ENCODE data around the gene C17orf75. TPM values are rescaled to one million over a fixed set of nuclear protein-coding genes. Genes with fewer than 3 reads are reported as not detected.

C17orf75 gene
- total and polyA plus RNA-seq, 2 of the 8 experiments (the other 6 are each of a cell fraction or from before 2014, with no cell fraction given), result 15.8 to 42.6 TPM

- no peak overlapping the region for H3K4me3 ChIP-seq (ENCODE audit: extremely low read depth in 1 of 4, insufficient read depth in 2 of 4, low read depth in 3 of 4, low read length in 4 of 4)
- no peak overlapping the region for H4K5ac ChIP-seq (ENCODE audit: insufficient read length, low read depth, low read length)
- no peak overlapping the region for H3K4ac ChIP-seq (replicated peaks; ENCODE audit: insufficient read length, low read depth, low read length)
- no peaks in the 10 kb centered on the region for H3K23me2 ChIP-seq (ENCODE audit: low read depth, low read length)
- H3K79me2 ChIP-seq (ENCODE audit: control insufficient read depth in 1 of 2, insufficient read depth in 2 of 2, low read length in 2 of 2), result no peaks in the 10 kb centered on the region
- no peak overlapping the region for H2BK5ac ChIP-seq (ENCODE audit: low read depth, low read length)
- ChIA-PET CTCF (ENCODE audit: partially characterized antibody) (interaction anchor here (1.0 to 1.3 kb wide), 2 partner anchors 10 to 12 kb away, joined by 4 to 5 read pairs; no protein-coding TSS in a partner anchor), POLR2A (ENCODE audit: partially characterized antibody) (interaction anchor here (1.6 to 2.7 kb wide), 3 partner anchors 9 to 20 kb away, joined by 7 to 8 read pairs (median 7); no protein-coding TSS in a partner anchor)
- H2AK5ac ChIP-seq (ENCODE audit: low read depth, low read length), result no peak overlapping the region
- no peak overlapping the region for H3K9ac ChIP-seq (replicated peaks in 1 of 4; ENCODE audit: extremely low read depth in 1 of 4, low read depth in 3 of 4, low read length in 3 of 4)
- no peaks in the 10 kb centered on the region for H3K27me3 ChIP-seq (replicated peaks in 1 of 4; ENCODE audit: control insufficient read depth in 3 of 4, extremely low read depth in 1 of 4, insufficient read depth in 3 of 4, low read length in 3 of 4)
- H3K79me1 ChIP-seq (ENCODE audit: low read depth, low read length), result no peaks in the 10 kb centered on the region
- H3K18ac ChIP-seq (ENCODE audit: extremely low read depth, low read length), result no peak overlapping the region
- no peak overlapping the region for H2BK20ac ChIP-seq (ENCODE audit: low read length)
- no peaks in the 10 kb centered on the region for H4K20me1 ChIP-seq (replicated peaks in 1 of 2; ENCODE audit: control insufficient read depth in 1 of 2, insufficient read depth in 2 of 2, low read length in 2 of 2)
- H3K56ac ChIP-seq (replicated peaks; ENCODE audit: insufficient read length, low read depth, low read length), result no peak overlapping the region
- DNase-seq (ENCODE audit: low read depth in 1 of 2, low spot score in 2 of 2) (no peak), FAIRE-seq (no peak)
- 93% methylated on average over 3 of the region's 3 CpGs; no CpG with 5 or more reads in 1 of the 2 experiments for WGBS, 2 experiments (ENCODE audit: extremely low coverage in 1 of 2, insufficient coverage in 1 of 2, insufficient read length in 1 of 2, insufficient replicate concordance in 2 of 2, low coverage in 1 of 2, low lambda C conversion rate in 2 of 2, missing lambda C conversion rate in 1 of 2)
- no peak overlapping the region for H3K27ac ChIP-seq (ENCODE audit: low read depth, low read length)
- no peak overlapping the region for H4K91ac ChIP-seq (replicated peaks; ENCODE audit: insufficient read length, low read length)
- H2BK120ac ChIP-seq (replicated peaks; ENCODE audit: low read depth, low read length), result no peak overlapping the region
- H2BK12ac ChIP-seq (ENCODE audit: low read depth, low read length), result no peak overlapping the region
- H3K36me3 ChIP-seq (ENCODE audit: control insufficient read depth in 2 of 4, insufficient read depth in 4 of 4, low read length in 3 of 4), result peaks cover 12 to 31% (median 19%) of the 10 kb centered on the region in 4 experiments
- H3K9me3 ChIP-seq (ENCODE audit: insufficient read depth in 2 of 2, low read depth in 1 of 2, low read length in 1 of 2), result no peaks in the 10 kb centered on the region
- no peak overlapping the region for H3K23ac ChIP-seq (ENCODE audit: insufficient read length)
- no peaks in the 10 kb centered on the region for H3K4me1 ChIP-seq (replicated peaks in 1 of 4; ENCODE audit: control insufficient read depth in 3 of 4, insufficient read depth in 4 of 4, low read length in 3 of 4)
- no peak overlapping the region for H2BK15ac ChIP-seq (ENCODE audit: low read length)
- no peak overlapping the region for H3K4me2 ChIP-seq (ENCODE audit: insufficient read depth in 1 of 2, low read depth in 2 of 2, low read length in 2 of 2)
- H2AFZ ChIP-seq (ENCODE audit: low read length), result no peak overlapping the region
- no peak overlapping the region for H4K8ac ChIP-seq (ENCODE audit: extremely low read depth, insufficient read depth, low read length)
- no peak overlapping the region for H3K14ac ChIP-seq (ENCODE audit: insufficient read length)
- no peak for TF ChIP-seq TAF1 (IDR thresholded peaks at IDR 0.05; ENCODE audit: low read depth, low read length)
- no peak for TF ChIP-seq EP300 (IDR thresholded peaks at IDR 0.05; ENCODE audit: borderline replicate concordance in 1 of 2, low read depth in 2 of 2, low read length in 2 of 2)
- no peak for TF ChIP-seq EGR1 (IDR thresholded peaks at IDR 0.05; ENCODE audit: borderline replicate concordance, low read depth, low read length)
- no peak for TF ChIP-seq RXRA (IDR thresholded peaks at IDR 0.05; ENCODE audit: insufficient read depth, low read depth, low read length)
- no peak for TF ChIP-seq POLR2AphosphoS5 (IDR thresholded peaks at IDR 0.05; ENCODE audit: low read depth, low read length)
- TF ChIP-seq SP1 (IDR thresholded peaks at IDR 0.05; ENCODE audit: low read depth, low read length), result no peak
- TF ChIP-seq CTCF (IDR thresholded peaks at IDR 0.05; ENCODE audit: control extremely low read depth in 1 of 3, insufficient read depth in 1 of 3, low read depth in 1 of 3, low read length in 3 of 3), result no peak
- no peak for TF ChIP-seq TCF12 (IDR thresholded peaks at IDR 0.05; ENCODE audit: low read depth, low read length)
- TF ChIP-seq MAX (IDR thresholded peaks at IDR 0.05), result no peak
- TF ChIP-seq BCL11A (IDR thresholded peaks at IDR 0.05; ENCODE audit: low read depth in 2 of 2, low read length in 2 of 2), result no peak
Measured at GRCh38 chr17:32331243-32332040, 10.5 kb downstream of the C17orf75 start.
